ENCODE measurements around the gene RAB10.

RAB10 gene

GRCh38 chr2:26184121-26184520 is 150.2 kb downstream of the RAB10 start:
- DNase-seq = no peak

GRCh38 chr2:26184555-26185303 is 150.8 kb downstream of the RAB10 start:
- DNase-seq = peak; percentile 73 to 86

- no peak for DNase-seq
Observed at GRCh38 chr2:26185304-26185928, 151.5 kb downstream of the RAB10 start.

- peak; percentile 15 to 20 for DNase-seq
Observed at GRCh38 chr2:26185954-26186770, 152.3 kb downstream of the RAB10 start.

Data from inflammatory macrophage treated with lipopolysaccharide for 1 hour (primary cell).